ENCODE data around the gene KCTD3.

- TF ChIP-seq CTCF (IDR thresholded peaks at IDR 0.05; ENCODE audit: insufficient read depth, low read depth, low read length) (no peak), EZH2 (IDR thresholded peaks at IDR 0.05; ENCODE audit: insufficient read depth, low read length) (no peak)
These were observed 17.3 kb downstream of the KCTD3 start for GRCh38 chr1:215584389-215584788.
